ENCODE results near the gene ADRM1.

DNA sequence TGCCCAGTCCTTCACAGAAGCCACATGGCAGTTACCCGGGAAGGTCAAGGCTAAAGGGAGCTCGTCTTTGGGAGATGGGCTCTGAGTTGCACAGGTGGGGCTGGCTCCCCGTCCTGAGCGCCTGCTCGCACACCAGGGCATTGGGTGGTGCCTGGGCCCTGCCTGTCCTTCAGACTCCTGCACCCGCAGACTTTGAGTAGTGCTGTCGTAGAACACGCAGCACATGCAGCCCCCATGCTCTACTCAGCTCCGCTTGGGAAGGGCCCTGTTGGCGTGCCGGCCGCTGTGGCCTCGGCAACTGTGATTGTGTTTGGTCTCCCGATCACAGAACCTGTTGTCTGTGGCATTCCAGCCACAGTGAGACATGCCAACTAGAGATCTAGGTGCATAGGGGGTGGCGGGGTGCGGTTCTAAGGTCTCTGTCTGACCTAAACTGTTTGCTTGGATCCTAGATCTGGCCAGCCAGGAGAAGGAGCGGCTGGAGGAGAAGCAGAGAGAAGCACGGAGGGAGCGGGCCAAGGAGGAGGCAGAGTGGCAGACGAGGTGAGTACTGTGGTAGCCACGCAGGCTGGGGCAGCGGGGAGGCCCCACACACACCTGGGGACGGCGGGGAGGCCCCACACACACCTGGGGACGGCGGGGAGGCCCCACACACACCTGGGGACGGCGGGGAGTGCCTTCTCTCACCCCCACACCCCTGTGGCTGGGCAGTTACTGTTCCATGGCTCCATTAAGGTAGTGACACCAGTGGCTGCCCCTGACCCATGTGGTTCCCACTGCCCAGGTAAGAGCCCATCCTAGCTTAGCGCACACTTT lies 11.3 kb upstream of the ADRM1 start:
- no peak for TF ChIP-seq EP300 (IDR thresholded peaks at IDR 0.05; ENCODE audit: borderline replicate concordance)
- TF ChIP-seq YY1 (IDR thresholded peaks at IDR 0.05; ENCODE audit: low read depth): no peak
- TF ChIP-seq TAF1 (IDR thresholded peaks at IDR 0.05; ENCODE audit: low read depth): no peak
- TF ChIP-seq EGR1 (IDR thresholded peaks at IDR 0.05): no peak
- TF ChIP-seq CEBPB (IDR thresholded peaks at IDR 0.05): no peak
- TF ChIP-seq, protein P1, sequence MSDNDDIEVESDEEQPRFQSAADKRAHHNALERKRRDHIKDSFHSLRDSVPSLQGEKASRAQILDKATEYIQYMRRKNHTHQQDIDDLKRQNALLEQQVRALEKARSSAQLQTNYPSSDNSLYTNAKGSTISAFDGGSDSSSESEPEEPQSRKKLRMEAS (IDR thresholded peaks at IDR 0.05): no peak
- no peak for TF ChIP-seq ZBTB7A (IDR thresholded peaks at IDR 0.05; ENCODE audit: low read depth)
- no peak for TF ChIP-seq USF1 (IDR thresholded peaks at IDR 0.05)
- TF ChIP-seq RAD21 (IDR thresholded peaks at IDR 0.05; ENCODE audit: low read depth): no peak
- no peak for TF ChIP-seq FOXM1 (IDR thresholded peaks at IDR 0.05; ENCODE audit: borderline replicate concordance, low read depth)
